CD8-positive, alpha-beta memory T cell (primary cell): ENCODE measurements around the gene TMOD3. TPM values are rescaled to one million over a fixed set of nuclear protein-coding genes. Genes with fewer than 3 reads are reported as not detected.

Experiments used
- CTCF ChIA-PET: fragments of 350-600 bp; sonication (Branson Sonifier 250); formaldehyde crosslinking; loops from one replicate; lab custom pipeline; 2021; ENCODE audit warnings: antibody characterized with exemption; lab: Charles Lee
- POLR2A ChIA-PET: fragments of 350-600 bp; sonication (Branson Sonifier 250); formaldehyde crosslinking; loops from one replicate; lab custom pipeline; 2021; ENCODE audit warnings: antibody characterized with exemption; lab: Charles Lee
- DNase-seq, 5 donors: peaks; one replicate each; pipeline versions ENCODE4 v3.0.0 to v3.0.0-alpha.2; 2020 to 2022; ENCODE audit warnings: mixed read lengths in 1 of 5
- H3K27ac ChIP-seq: one replicate; pipeline ENCODE4 v1.7.0; 2013; ENCODE audit warnings: low read depth, mild to moderate bottlenecking, low read length, moderate library complexity
- H3K27me3 ChIP-seq: 2 replicates; pipeline ENCODE4 v1.7.0; 2013; ENCODE audit warnings: low read length, mild to moderate bottlenecking; ENCODE audit not compliant: insufficient read depth, poor library complexity, severe bottlenecking
- H3K36me3 ChIP-seq: 2 replicates; pipeline ENCODE4 v1.7.0; 2013; ENCODE audit warnings: mild to moderate bottlenecking, low read length, moderate library complexity; ENCODE audit not compliant: insufficient read depth
- H3K4me1 ChIP-seq: 2 replicates; pipeline ENCODE4 v1.7.0; 2013; ENCODE audit warnings: mild to moderate bottlenecking, low read length, moderate library complexity; ENCODE audit not compliant: insufficient read depth
- H3K4me3 ChIP-seq: 2 replicates; pipeline ENCODE4 v1.7.0; 2013; ENCODE audit warnings: mild to moderate bottlenecking, low read length
- H3K9me3 ChIP-seq: 2 replicates; pipeline ENCODE4 v1.7.0; 2013; ENCODE audit warnings: mild to moderate bottlenecking, low read length
- H3K27ac Mint-ChIP-seq, 8 donors: one replicate each; pipeline ENCODE4 v1.8.0; 2020 to 2021; ENCODE audit warnings: mixed read lengths in 8 of 8, mild to moderate bottlenecking in 6 of 8, inconsistent platforms in 3 of 8, moderate library complexity in 3 of 8
- H3K27me3 Mint-ChIP-seq, 2 donors: one replicate each; pipeline ENCODE4 v1.8.0; 2020 to 2021; ENCODE audit warnings: mixed read lengths in 2 of 2, mild to moderate bottlenecking in 1 of 2, moderate library complexity in 1 of 2
- H3K36me3 Mint-ChIP-seq, 3 donors: one replicate each; pipeline ENCODE4 v1.8.0; 2020 to 2021; ENCODE audit warnings: mixed read lengths in 3 of 3, inconsistent platforms in 1 of 3, mild to moderate bottlenecking in 1 of 3
- H3K4me1 Mint-ChIP-seq, 3 donors: one replicate each; pipeline ENCODE4 v1.8.0; 2020 to 2021; ENCODE audit warnings: mixed read lengths in 3 of 3, inconsistent platforms in 1 of 3, mild to moderate bottlenecking in 1 of 3
- H3K4me3 Mint-ChIP-seq, 7 donors: one replicate each; pipeline ENCODE4 v1.8.0; 2020 to 2021; ENCODE audit warnings: mixed read lengths in 7 of 7, mild to moderate bottlenecking in 6 of 7, moderate library complexity in 4 of 7, inconsistent platforms in 2 of 7
- H3K9me3 Mint-ChIP-seq, 5 donors: one replicate each; pipeline ENCODE4 v1.8.0; 2020 to 2022; ENCODE audit warnings: mixed read lengths in 5 of 5, mild to moderate bottlenecking in 3 of 5, moderate library complexity in 2 of 5, inconsistent platforms in 1 of 5
- polyA plus RNA-seq: library from polyadenylated mRNA; unstranded; fragments of 300-500 nt; fragmentation: Illumina TruSeq; gene quantifications from one replicate; pipeline ENCODE4 v1.2.3, GENCODE V29; 2021
- total RNA-seq, 2 experiments: library from RNA; stranded (reverse); gene quantifications; one replicate each; pipeline ENCODE4 v1.2.3, GENCODE V29; 2021

Gene TMOD3
- total and polyA plus RNA-seq, 3 experiments from 2014 or later = 34.0 to 54.0 (median 52.6) TPM

DNA sequence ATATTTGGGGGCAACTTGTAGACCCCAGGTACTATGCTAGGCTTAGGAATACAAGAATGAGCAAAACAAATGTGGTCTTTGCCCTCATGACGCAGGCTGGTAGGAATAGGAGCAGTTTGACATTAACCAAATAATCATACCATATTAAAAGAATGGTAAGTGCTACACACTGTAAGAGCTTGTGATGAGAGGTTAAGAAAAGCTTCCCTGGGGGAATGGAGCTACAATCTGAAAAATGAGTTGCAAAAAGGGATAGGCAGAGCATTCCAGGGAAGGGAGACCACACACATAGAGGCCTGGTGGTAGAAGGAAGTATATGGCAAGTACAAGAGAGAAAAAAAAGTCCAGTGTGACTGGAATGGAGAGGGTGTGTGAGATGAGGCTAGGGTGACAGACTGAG is 37.3 kb downstream of the TMOD3 start:
- H3K4me1 ChIP-seq = peaks cover 2% of the 10 kb centered on the region
- ChIA-PET POLR2A (no interaction called here), CTCF (no interaction called here)
- no peak for DNase-seq
- H3K27ac Mint-ChIP-seq = peak overlapping the region in 6 of 8 donors; percentile 33 to 83 (median 58)
- peaks cover 30% of the 10 kb centered on the region for H3K36me3 ChIP-seq
- H3K9me3 ChIP-seq = no peaks in the 10 kb centered on the region
- no peak overlapping the region for H3K27ac ChIP-seq
- H3K27me3 ChIP-seq = no peaks in the 10 kb centered on the region
- H3K9me3 Mint-ChIP-seq = no peaks in the 10 kb centered on the region
- H3K4me3 ChIP-seq = no peak overlapping the region
- H3K4me1 Mint-ChIP-seq = peaks cover 25 to 46% (median 37%) of the 10 kb centered on the region in 3 donors
- no peak overlapping the region for H3K4me3 Mint-ChIP-seq
- H3K27me3 Mint-ChIP-seq = no peaks in the 10 kb centered on the region
- H3K36me3 Mint-ChIP-seq = peaks cover 16 to 77% (median 28%) of the 10 kb centered on the region in 3 donors

DNA sequence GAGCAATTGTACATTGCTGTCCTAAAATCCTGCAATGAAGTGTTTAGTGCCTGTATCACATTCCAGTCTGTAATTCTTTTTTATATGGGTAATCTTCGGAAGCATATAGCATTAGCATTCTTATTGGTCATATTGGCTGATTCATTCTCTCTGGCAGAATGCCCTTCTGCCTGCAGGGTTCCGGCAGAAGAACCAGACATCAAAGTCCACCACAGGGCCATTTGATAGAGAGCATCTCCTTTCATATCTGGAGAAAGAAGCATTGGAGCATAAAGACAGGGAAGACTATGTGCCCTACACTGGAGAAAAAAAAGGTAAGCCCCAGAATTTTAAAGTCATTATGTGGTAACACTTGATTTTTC is 39.6 kb downstream of the TMOD3 start:
- Mint-ChIP-seq H3K4me1 (peaks cover 11 to 27% (median 25%) of the 10 kb centered on the region in 3 donors), H3K36me3 (peaks cover 16 to 77% (median 25%) of the 10 kb centered on the region in 3 donors), H3K4me3 (no peak overlapping the region), H3K27me3 (peaks cover 0 to 2% of the 10 kb centered on the region in 2 donors), H3K27ac (peak overlapping the region in 2 of 8 donors; percentile 2 to 30), H3K9me3 (no peaks in the 10 kb centered on the region)
- ChIA-PET CTCF (no interaction called here), POLR2A (no interaction called here)
- Histone ChIP-seq H3K27me3 (no peaks in the 10 kb centered on the region), H3K4me3 (no peak overlapping the region), H3K36me3 (peaks cover 25% of the 10 kb centered on the region), H3K4me1 (no peaks in the 10 kb centered on the region), H3K9me3 (no peaks in the 10 kb centered on the region), H3K27ac (no peak overlapping the region)
- DNase-seq = no peak

DNA sequence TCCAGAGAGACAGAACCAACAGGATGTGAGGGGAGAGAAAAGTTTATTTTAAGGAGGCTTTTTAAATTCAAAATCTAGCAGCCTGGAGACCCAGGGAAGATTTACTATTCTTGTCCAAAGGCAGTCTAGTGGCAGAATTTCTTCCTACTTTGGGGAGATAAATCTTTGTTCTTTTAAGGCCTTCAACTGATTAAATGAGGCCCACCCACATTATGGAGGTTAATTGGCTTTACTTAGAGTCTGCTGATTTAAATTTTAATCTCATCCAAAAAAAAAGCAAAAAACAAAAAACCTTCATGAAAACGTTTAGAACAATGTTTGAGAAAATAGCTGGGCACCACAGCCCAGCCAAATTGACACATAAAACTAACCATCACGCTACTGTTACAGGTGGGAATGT is 41.3 kb downstream of the TMOD3 start:
- Histone ChIP-seq H3K36me3 (peaks cover 21% of the 10 kb centered on the region), H3K4me3 (no peak overlapping the region), H3K9me3 (no peaks in the 10 kb centered on the region), H3K4me1 (no peaks in the 10 kb centered on the region), H3K27ac (no peak overlapping the region), H3K27me3 (no peaks in the 10 kb centered on the region)
- Mint-ChIP-seq H3K4me3 (no peak overlapping the region), H3K27me3 (peaks cover 0 to 2% of the 10 kb centered on the region in 2 donors), H3K36me3 (peaks cover 16 to 77% (median 25%) of the 10 kb centered on the region in 3 donors), H3K4me1 (peaks cover 8 to 17% (median 15%) of the 10 kb centered on the region in 3 donors), H3K9me3 (no peaks in the 10 kb centered on the region), H3K27ac (peak overlapping the region in 2 of 8 donors; percentile 4 to 15)
- POLR2A ChIA-PET = no interaction called here
- no peak for DNase-seq
- CTCF ChIA-PET = no interaction called here

DNA sequence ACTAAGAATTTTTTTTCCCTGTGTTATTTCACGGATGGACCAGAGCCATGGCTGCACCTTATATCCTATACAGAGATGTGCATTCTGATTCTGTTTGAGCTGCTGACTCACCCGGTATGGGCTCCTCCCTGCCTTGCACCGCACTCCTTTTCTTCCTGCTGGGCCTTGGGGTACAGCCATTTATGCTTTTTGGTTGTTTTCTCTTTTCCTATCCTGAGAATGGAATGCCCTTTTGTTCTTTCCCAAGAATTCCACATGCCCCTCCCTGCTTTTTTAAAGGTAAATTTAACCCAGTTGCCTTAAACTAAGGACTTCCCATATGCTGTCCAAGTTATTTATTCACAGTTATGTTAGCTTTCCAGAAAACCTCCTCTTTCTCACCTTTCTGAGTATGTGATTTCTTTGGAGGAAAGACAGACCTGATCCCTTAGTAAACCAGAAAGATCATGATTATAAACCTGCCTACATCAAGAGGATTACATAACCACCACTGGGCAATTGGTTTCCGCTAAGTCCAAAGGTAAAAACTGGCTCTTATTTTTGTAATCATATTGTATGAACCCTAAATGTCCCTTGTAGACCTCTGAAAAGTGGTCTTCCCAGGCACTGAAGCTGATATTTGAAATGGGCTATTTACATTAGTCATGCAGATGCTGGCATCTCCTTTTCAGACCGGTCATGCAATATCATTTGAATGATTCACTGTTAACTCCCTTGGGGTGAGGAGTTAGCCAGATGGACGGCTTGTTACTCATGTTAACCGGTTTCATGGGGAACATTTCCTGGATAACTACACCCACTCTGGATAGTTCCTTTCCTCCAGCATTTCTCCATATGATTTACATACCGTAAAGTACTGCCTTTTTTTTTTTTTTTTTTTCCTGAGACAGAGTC is 45.5 kb downstream of the TMOD3 start:
- Mint-ChIP-seq H3K9me3 (no peaks in the 10 kb centered on the region), H3K36me3 (peaks cover 0 to 66% (median 23%) of the 10 kb centered on the region in 3 donors), H3K27ac (peak overlapping the region in 5 of 8 donors; percentile 7 to 56 (median 35)), H3K27me3 (peaks cover 0 to 2% of the 10 kb centered on the region in 2 donors), H3K4me3 (no peak overlapping the region), H3K4me1 (peaks cover 20 to 37% (median 35%) of the 10 kb centered on the region in 3 donors)
- H3K4me3 ChIP-seq = no peak overlapping the region
- no peak overlapping the region for H3K27ac ChIP-seq
- no peak for DNase-seq
- peaks cover 11% of the 10 kb centered on the region for H3K36me3 ChIP-seq
- POLR2A ChIA-PET = no interaction called here
- H3K27me3 ChIP-seq = no peaks in the 10 kb centered on the region
- no peaks in the 10 kb centered on the region for H3K4me1 ChIP-seq
- CTCF ChIA-PET = no interaction called here
- no peaks in the 10 kb centered on the region for H3K9me3 ChIP-seq

DNA sequence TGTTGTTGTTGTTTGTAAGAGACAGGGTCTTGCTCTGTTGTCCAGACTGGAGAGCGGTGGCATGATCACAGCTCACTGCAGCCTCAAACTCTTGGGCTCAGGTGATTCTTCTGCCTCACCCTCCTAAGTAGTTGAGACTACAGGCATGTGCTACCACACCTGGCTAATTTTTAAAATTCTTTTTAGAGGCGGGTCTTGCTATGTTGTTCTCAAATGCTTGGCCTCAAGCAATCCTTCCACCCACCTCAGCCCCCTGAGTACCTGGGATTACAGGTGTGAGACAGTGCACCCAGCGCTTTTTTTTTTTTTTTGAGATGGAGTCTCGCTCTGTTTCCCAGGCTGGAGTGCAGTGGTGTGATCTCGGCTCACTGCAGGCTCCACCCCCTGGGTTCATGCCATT is 46.7 kb downstream of the TMOD3 start:
- Histone ChIP-seq H3K4me3 (no peak overlapping the region), H3K9me3 (no peaks in the 10 kb centered on the region), H3K27me3 (no peaks in the 10 kb centered on the region), H3K27ac (no peak overlapping the region), H3K36me3 (peaks cover 11% of the 10 kb centered on the region), H3K4me1 (no peaks in the 10 kb centered on the region)
- Mint-ChIP-seq H3K4me3 (no peak overlapping the region), H3K9me3 (no peaks in the 10 kb centered on the region), H3K4me1 (peaks cover 25 to 46% (median 42%) of the 10 kb centered on the region in 3 donors), H3K36me3 (peaks cover 0 to 62% (median 17%) of the 10 kb centered on the region in 3 donors), H3K27ac (peak overlapping the region in 4 of 8 donors; percentile 24 to 55 (median 36)), H3K27me3 (peaks cover 0 to 2% of the 10 kb centered on the region in 2 donors)
- ChIA-PET POLR2A (no interaction called here), CTCF (no interaction called here)
- DNase-seq = no peak

DNA sequence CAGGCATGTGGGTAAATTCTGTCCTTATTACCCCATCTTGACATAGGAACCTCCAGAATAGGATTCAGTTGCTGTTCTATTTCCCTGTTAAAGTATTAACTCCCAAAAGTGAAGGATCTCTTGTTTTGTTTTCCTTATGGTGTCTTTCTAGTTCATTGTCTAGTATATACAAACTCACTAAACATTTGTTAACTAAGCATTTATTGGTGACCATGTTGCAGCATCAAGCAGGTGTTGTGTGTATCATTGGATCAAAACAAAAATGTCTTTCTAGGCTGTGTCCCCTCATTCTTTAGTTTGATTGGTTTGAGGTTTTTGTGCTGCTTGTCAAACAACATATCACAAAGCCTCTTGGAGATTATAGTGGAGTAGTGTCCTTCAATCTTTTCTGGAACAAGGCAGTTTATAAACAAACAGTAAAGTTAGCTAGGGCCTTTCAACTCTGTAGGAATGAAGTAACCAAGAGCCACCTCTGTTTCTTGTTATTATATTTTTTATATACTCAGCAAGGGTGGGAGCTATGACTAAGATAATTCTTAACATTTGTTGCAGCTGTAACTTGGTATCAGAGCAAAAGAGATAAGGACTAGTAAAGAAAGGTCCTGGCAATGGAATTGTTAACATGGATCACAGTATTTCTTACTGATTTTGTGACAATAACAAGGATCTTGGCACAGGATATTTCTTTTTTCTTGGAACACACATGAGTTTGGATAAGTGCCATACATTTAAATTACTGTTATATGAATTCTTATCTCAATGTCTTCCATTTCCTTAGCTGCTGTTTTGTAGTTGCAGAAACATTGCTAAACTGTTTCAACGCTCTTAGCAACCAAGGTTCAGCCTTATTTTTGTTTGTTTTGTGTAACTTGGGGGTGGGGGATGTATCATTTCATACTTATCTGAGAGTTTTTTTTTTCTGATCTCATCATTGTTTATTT is 49.3 kb downstream of the TMOD3 start:
- POLR2A ChIA-PET = interaction anchor here (0.6 kb wide), 1 partner anchor 94 kb away, joined by 4 read pairs; no protein-coding TSS in a partner anchor
- H3K27ac ChIP-seq = no peak overlapping the region
- H3K4me3 ChIP-seq = no peak overlapping the region
- no peaks in the 10 kb centered on the region for H3K9me3 Mint-ChIP-seq
- peaks cover 27 to 51% (median 44%) of the 10 kb centered on the region in 3 donors for H3K4me1 Mint-ChIP-seq
- no peaks in the 10 kb centered on the region for H3K27me3 ChIP-seq
- H3K36me3 ChIP-seq = peaks cover 4% of the 10 kb centered on the region
- CTCF ChIA-PET = no interaction called here
- peak overlapping the region in 1 of 7 donors; percentile 27 for H3K4me3 Mint-ChIP-seq
- H3K4me1 ChIP-seq = no peaks in the 10 kb centered on the region
- no peaks in the 10 kb centered on the region for H3K27me3 Mint-ChIP-seq
- DNase-seq = no peak
- H3K27ac Mint-ChIP-seq = peak overlapping the region; percentile 3 to 87 (median 42)
- peaks cover 0 to 45% (median 11%) of the 10 kb centered on the region in 3 donors for H3K36me3 Mint-ChIP-seq
- no peaks in the 10 kb centered on the region for H3K9me3 ChIP-seq

DNA sequence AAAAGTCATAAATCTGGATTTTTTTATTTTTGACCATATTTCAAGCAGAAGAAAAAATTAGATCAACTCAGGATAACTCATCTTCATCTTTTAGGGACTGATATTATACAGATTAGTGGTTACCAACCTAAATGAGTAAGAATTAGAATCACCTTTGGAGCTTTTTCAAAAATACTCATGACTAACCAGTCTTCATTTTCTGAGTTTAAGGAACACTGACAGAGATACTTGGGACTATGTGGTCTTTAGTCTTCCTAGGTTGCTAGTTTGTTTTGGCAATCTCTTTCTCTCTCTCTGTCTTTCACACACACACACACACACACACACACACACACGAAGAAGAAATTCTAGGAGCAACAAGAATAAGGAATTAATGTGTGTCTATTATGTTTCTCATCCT is 50.1 kb downstream of the TMOD3 start:
- Histone ChIP-seq H3K27ac (no peak overlapping the region), H3K27me3 (no peaks in the 10 kb centered on the region), H3K9me3 (no peaks in the 10 kb centered on the region), H3K4me3 (no peak overlapping the region), H3K4me1 (no peaks in the 10 kb centered on the region), H3K36me3 (peaks cover 4% of the 10 kb centered on the region)
- peak overlapping the region in 4 of 8 donors; percentile 63 to 87 (median 77) for H3K27ac Mint-ChIP-seq
- peaks cover 34 to 59% (median 51%) of the 10 kb centered on the region in 3 donors for H3K4me1 Mint-ChIP-seq
- no peak for DNase-seq
- H3K27me3 Mint-ChIP-seq = no peaks in the 10 kb centered on the region
- ChIA-PET POLR2A (interaction anchor here (0.8 kb wide), 1 partner anchor 11 kb away, joined by 3 read pairs; no protein-coding TSS in a partner anchor), CTCF (no interaction called here)
- no peak overlapping the region for H3K4me3 Mint-ChIP-seq
- H3K36me3 Mint-ChIP-seq = peaks cover 0 to 44% (median 11%) of the 10 kb centered on the region in 3 donors
- H3K9me3 Mint-ChIP-seq = no peaks in the 10 kb centered on the region
